GM19324 (cell line): ENCODE results near the gene PTPN7.
"Not testable (repeated sequence)": the region's sequence is repeated elsewhere in the genome, so short reads cannot be mapped to it uniquely, and the experiment has no call there.

Experiments
- ATAC-seq: cut with Tn5 transposase; IDR thresholded peaks from one replicate; pipeline ENCODE4 v1.9.1; 2021; ENCODE audit warnings: mild to moderate bottlenecking, moderate library complexity; ENCODE audit not compliant: unreplicated experiment, low FRiP score

PTPN7 gene

DNA sequence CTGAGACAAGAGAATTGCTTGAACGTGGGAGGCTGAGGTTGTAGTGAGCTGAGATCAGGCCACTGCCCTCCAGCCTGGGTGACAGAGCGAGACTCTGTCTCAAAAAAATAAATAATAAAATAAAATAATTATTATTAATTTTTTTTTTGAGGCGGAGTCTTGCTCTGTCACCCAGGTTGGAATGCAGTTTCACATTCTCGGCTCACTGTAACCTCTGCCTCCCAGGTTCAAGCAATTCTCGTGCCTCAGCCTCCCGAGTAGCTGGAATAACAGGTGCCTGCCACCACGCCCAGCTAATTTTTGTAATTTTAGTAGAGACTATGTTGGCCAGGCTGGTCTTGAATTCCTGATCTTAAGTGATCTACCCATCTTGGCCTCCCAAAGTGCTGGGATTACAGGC is 48.8 kb downstream of the PTPN7 start:
- not testable (repeated sequence) for ATAC-seq

- ATAC-seq: no peak
Measured at GRCh38 chr1:202110977-202111376, 49.4 kb downstream of the PTPN7 start.

DNA sequence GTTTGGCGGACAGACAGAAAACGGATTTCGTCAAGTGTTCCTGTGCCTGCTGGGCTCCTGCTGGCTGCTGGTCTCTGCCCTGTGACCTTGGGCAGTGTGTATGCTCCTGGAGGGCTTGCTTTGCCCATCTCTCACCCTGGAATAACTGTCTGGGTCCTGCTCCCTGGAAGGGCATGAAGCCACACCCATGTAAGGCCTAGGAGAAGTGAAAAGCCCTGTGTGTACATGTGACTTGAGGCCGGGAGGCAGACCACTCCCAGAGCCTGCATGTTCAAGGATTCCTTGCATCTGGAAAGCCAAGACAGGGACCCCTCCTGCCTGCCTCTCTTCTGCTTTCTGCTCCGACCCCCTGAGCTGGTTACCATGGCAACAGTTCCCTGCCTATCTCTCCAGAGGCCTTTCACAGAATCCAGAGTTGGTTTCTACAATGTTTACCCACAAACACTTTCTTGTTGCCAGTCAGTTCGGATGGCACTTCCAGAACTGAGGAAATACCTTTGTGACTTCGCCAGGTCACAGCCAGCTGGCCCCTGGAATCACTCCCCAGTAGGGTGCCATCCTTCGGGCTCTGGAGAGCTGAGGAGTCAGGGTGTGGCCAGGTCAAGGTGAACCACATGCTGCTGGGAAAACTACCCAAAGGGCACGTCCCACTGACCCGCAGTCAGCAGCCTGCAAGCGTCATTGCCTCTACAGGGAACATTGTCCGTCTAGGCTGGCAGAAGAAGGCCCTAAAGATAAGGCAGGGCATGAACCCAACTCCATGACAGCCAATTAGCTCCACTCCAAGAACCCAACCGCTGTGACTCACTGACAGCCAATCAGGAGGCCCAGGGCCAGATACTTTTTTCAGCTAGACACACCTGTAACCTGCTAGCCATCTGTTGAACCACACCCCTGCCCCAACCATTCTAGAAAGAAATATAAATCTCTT is 52.3 kb downstream of the PTPN7 start:
- no peak for ATAC-seq

GRCh38 chr1:202107321-202107761 is 53.1 kb downstream of the PTPN7 start:
- ATAC-seq: no peak

DNA sequence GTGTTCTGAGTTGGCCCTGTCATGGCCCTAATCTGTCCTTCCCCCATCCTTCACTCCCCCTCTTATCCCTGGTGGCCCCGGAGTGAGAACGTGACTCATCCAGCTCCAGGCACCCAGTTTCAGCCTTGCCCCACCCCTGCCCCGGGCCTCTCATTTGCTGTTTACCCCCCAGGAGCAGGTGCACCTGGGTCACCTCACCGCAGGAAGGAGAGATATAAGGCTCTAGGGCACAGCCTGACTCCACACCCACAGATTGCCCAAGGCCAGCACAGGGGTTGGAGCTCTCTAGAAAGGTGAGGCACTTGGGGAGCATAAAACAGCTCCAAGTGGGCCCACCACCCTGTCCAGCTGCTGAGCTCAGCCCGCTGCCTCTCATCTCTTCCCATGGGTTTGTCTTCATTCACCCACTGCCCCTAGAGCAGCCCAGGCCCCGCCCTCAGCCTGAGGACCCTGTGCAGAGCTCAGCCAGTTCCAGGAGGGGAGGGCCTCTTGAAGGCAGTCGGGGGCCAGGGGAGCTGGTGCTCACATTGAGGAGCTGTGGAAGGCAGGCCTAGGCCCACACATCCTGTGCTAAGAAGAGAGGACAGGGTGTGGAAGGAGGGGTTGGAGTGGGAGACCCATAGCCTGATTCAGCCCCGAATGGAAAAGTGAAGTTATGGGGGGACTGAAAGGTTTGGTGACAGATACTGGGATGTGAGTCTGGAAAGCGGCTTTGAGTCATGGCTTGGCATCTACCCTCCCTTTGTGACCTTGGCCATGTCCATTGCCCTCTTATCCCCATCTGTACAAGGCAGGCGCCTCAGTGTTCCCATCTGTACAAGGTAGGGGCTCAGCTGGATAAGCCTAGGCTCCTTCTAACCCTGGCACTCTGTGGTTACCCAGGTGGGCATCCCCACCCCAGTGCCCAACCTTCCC is 53.8 kb downstream of the PTPN7 start:
- no peak for ATAC-seq

- no peak for ATAC-seq
Measured at GRCh38 chr1:202105571-202106339, 54.6 kb downstream of the PTPN7 start.

- no peak for ATAC-seq
Measured at GRCh38 chr1:202104073-202104472, 56.3 kb downstream of the PTPN7 start.

DNA sequence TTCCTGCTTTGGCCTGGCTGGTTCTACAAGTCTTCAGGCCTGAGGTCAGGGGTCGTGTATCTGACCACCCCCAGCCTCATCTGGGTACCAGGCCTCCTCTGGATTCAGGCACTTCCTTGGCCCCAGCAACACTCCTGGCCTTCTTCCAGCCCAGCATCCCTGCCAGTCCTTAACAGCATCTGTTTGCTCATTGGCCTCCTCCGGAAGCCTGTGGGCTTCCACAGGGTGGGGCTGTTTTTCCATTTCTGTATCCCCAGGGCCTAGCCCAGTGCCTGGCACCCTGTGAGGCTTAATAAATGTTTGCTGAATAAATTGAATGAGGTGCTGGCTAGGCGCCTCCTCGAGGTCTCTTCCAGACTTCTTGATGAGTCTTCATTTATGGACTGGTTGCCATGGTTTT is 59.2 kb downstream of the PTPN7 start:
- no peak for ATAC-seq
